Activated gamma-delta T cell treated with anti-CD3 and anti-CD28 coated beads, Interleukin-2, amount 50 U/mL, for 16 hours (primary cell): ENCODE results near the gene OXNAD1.
A peak's percentile ranks its signal among the peaks of the same experiment; 100 is the strongest.

Experiments
- DNase-seq: peaks from one replicate; pipeline ENCODE4 v3.0.0-alpha.2; 2020; ENCODE audit warnings: low read depth

Gene OXNAD1

DNA sequence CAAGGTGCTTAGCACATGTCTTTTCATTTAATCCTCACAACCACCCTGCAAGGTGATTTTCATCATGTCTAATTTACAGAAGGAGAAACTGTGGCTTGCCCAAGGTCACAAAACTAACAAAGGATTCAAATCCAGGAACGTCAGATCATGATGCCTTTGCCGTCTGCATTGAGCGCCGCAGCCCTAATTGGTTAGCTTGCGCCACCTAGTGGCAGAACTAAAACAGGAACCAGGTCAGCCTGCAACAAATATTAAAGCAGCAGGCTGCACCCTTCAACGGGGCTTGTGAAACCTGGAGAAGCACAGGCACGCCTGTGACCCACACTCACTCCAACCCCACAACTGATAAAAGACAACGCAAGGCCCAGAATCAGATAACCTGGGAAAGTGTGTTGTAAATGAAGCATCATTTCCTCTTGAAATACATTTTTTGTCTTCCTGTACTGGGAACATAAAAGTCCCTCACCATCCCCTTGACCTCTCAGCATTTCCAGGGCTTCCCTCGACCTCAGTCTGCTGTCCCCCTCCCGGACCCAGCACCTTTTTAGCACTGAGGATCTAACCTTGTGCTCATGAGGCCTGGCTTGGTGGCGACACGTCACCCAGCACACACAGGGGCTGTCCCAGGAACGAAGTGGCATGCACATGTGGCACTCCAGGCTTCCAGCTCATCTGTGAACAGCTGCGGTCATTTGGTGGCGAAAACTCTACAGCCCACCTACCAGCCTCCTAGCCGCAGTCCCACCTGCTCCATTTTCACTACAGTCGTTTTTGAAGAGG is 17.5 kb upstream of the OXNAD1 start:
- peak; percentile 71 for DNase-seq

GRCh38 chr3:16248556-16248955 is 16.5 kb upstream of the OXNAD1 start:
- no peak for DNase-seq

- DNase-seq: no peak
Measured at GRCh38 chr3:16249336-16249735, 15.7 kb upstream of the OXNAD1 start.

- DNase-seq: no peak
Measured at GRCh38 chr3:16249886-16250285, 15.1 kb upstream of the OXNAD1 start.

- DNase-seq: no peak
Measured at GRCh38 chr3:16251316-16252085, 13.5 kb upstream of the OXNAD1 start.

DNA sequence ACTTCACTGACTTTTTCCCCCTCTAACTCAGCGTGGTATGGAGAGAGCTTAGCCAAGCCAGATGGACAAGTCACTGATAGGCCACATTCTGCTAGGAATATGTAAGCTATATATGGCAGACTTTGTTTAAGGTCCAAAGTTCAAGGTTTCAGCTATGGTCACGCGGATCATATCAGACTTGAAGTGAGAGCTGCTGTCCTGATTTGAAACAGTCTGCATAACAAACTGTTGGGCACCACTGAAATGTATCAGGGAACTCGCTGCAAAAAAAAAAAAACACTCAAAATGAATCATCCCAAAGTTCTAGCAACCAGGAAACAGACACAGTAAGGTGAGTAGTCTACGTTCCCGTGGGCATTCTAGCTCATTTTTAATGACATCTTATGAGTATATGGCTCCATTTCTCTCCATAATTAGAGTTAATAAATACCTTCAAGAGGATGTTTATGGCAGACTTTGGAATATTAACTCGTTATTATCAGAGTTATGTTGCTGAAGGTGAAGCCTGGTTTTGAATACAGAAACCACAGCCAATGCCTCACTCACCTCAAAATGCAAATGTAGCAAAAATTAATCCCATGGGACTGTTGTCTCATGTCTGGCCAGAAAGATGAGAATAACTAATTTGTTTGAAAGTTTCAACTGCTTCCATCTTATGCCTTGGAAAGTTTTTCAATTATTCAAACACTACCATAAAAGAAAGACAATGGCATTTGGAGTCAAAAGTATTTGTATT is 12.6 kb upstream of the OXNAD1 start:
- DNase-seq: no peak

DNA sequence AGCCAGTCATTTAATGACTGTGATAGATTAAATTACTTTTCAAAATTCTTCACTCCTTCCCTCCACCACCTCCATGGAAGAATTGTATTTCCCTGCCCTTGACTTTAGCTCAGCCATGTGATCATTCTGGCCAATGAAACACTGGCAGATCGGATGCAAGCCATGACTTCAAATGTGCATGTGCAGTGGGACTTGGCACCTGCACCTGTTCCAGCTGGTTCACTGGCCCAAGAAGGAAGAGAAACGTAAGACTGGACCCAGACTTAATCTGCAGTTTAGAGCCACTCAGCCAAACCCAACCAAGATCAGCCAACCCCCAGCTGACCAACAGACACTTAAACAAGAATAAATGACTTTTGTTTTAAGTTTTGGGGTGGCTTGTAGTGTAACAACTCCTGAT is 12.0 kb upstream of the OXNAD1 start:
- no peak for DNase-seq

- no peak for DNase-seq
Measured at GRCh38 chr3:16253601-16254000, 11.4 kb upstream of the OXNAD1 start.

DNA sequence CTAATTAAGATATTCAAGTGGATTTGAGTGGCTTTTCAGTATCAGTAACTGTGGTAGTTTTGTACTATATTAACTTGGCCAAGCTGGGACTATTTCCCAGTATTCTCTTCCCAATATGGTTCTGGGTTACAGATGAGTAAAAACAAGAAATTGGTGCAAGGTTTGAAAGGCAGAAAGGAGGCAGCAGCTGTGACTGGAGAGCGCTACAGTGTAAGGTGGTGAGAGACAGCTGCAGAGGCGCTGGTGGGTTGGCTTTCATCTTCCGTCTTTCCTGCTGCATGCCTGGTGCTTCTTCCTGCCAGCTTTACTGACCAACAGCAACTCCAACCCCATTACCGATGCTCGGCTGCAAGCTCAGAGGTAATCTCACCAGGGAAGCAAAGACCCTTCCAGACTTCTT is 10.1 kb upstream of the OXNAD1 start:
- no peak for DNase-seq

GRCh38 chr3:16255326-16255725 is 9.7 kb upstream of the OXNAD1 start:
- DNase-seq: no peak

DNA sequence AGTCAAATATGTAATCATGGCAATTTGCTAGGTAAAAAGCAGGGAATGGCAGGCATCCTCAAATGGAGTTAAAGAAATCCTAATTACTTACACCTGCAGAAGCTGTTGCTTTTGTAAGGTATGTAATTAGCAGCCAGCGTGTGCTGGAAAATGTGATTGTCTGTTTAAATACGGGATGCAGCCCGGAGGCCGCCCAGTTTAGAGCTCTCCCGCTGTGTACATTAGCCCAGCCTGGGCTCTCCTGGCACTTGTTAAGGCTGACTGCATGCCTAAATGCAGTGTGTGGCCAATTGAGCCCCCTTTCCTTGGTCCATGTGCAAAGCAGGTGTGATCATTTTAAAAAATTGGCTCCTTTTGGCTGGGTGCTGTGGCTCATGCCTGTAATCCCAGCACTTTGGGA is 9.3 kb upstream of the OXNAD1 start:
- no peak for DNase-seq

- no peak for DNase-seq
Measured at GRCh38 chr3:16257309-16257708, 7.7 kb upstream of the OXNAD1 start.

DNA sequence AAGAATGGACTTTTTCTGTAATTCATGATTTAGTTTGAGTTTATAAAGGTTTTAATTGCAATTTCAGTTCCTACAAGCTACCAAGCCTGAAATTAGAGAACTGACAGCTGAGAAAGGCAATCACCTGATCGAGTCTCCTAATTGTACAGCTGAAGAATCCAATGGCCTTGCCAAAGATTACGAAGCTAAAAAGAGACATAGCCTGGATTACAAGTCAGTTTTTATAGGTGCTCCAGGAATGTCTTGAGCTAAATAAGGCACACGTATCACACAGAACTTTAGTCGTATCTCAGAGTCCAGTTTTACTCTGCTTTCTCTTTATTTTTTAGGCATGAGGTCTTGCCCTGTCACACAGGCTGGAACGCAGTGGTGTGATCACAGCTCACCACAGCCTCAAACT is 6.8 kb upstream of the OXNAD1 start:
- DNase-seq: no peak

DNA sequence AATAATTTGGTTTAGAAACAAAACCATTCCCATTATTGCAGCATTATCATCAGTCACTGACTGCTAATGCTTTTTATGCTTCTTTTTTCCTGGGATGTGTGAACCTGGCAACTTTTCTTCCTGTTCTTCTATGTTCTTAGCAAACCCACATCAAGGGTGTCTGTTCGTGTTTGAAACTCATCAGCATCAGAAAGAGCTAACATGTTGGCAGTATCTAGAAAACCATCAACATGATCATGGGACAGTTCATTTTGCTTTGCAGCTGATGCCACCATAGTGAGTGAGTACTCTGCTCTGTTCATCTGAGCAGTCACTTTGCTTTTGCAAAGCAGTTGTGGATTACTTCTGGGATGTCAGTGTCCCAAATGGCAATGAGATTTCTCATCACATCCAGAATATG is 6.1 kb upstream of the OXNAD1 start:
- no peak for DNase-seq

GRCh38 chr3:16260046-16260445 is 5.0 kb upstream of the OXNAD1 start:
- DNase-seq: no peak

GRCh38 chr3:16262174-16262573 is 2.8 kb upstream of the OXNAD1 start:
- DNase-seq: no peak

- no peak for DNase-seq
Measured at GRCh38 chr3:16264174-16264707, 771 bp upstream of the OXNAD1 start.

- DNase-seq: no peak
Measured at GRCh38 chr3:16265455-16265786, 409 bp downstream of the OXNAD1 start.

DNA sequence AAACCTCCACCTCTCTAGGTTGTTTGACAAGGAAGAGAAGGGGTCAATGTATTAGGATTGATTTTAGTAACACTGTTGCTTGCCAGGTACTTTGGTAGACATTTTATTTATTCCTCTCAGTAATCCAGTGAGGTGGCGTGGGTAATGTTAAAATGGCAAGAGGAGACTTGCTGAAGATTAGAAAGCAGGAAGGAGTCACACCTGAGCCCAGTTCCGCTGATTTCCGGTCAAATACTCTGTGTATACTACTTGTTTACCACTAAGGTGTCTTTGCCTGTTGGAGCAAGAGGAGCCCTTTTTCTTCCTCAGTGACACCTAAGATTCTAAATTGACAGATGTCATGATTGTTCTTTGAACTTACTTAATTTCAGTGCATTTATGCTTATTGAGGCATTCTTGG is 1.7 kb downstream of the OXNAD1 start:
- DNase-seq: no peak

DNA sequence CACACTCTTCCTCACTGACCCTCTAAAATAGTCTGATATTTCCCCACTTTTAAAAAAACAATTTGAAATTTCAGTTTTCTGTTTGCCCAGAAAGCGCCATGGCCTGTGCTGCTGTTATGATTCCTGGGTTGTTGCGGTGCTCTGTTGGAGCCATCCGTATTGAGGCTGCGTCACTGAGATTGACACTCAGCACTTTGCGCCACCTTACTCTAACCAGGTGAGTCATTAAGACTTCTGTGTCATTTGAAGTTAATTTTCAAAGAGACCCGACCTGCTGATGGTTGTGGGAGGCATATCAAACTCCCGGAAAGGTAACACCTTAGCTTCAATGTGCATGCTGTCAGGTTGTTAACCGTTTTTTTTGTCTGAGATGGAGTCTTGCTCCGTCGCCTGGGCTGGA is 5.8 kb downstream of the OXNAD1 start:
- DNase-seq: no peak

GRCh38 chr3:16272588-16272987 is 7.6 kb downstream of the OXNAD1 start:
- no peak for DNase-seq

GRCh38 chr3:16273867-16274266 is 8.9 kb downstream of the OXNAD1 start:
- DNase-seq: no peak

DNA sequence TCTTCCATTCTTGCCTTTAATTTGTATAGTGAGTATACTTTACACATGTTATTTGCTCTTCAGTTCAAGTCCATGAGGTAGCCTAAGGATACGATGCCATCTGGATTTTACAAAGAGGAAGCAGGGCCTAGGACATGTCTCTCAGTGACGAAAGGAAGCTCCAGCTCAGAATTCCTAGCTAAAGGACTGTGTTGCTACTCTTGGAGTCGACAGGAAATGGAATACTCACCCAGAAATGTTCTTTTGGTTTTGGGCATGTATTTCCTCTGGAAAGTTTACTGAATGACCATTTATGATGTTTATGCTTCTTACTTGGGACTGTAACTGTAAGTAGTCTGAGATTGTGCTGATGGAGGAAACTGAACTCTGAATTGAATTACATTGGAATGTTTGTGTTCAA is 12.5 kb downstream of the OXNAD1 start:
- DNase-seq: no peak
